GM12891 (cell line): ENCODE results near the gene NATD1.
A peak's percentile ranks its signal among the peaks of the same experiment; 100 is the strongest.

Experiments
- DNase-seq: peaks from one replicate; pipeline ENCODE4 v3.0.0; 2011; ENCODE audit warnings: low spot score; ENCODE audit not compliant: insufficient read length
- FAIRE-seq: peaks from 2 replicates; lab custom pipeline; 2011; peaks lifted over from hg19 to GRCh38; lab: Jason Lieb, UNC
- PAX5 ChIP-seq: IDR thresholded peaks from 2 replicates; pipeline ENCODE4 v1.6.1; 2011; ENCODE audit warnings: low read length, moderate library complexity, mild to moderate bottlenecking; ENCODE audit not compliant: insufficient read depth, severe bottlenecking
- POLR2A ChIP-seq: IDR thresholded peaks from 2 replicates; pipeline ENCODE4 v1.6.1; 2011; ENCODE audit warnings: low read depth, low read length, control low read depth
- POLR2AphosphoS5 ChIP-seq: IDR thresholded peaks from 2 replicates; pipeline ENCODE4 v1.6.1; 2011; ENCODE audit warnings: low read depth, low read length, control low read depth
- POU2F2 ChIP-seq: IDR thresholded peaks from 2 replicates; pipeline ENCODE4 v1.6.1; 2011; ENCODE audit warnings: low read depth, mild to moderate bottlenecking, control low read depth, low read length, moderate library complexity
- SPI1 ChIP-seq: IDR thresholded peaks from 2 replicates; pipeline ENCODE4 v1.6.1; 2011; ENCODE audit warnings: low read depth, low read length, control low read depth
- TAF1 ChIP-seq: IDR thresholded peaks from 2 replicates; pipeline ENCODE4 v1.6.1; 2011; ENCODE audit warnings: low read depth, low read length, control low read depth

The NATD1 gene

GRCh38 chr17:21275579-21276263 is 22.5 kb upstream of the NATD1 start:
- FAIRE-seq (peak; percentile 98), DNase-seq (peak; percentile 98)
- TF ChIP-seq POLR2A (no peak), PAX5 (no peak)

- FAIRE-seq (no peak), DNase-seq (no peak)
- no peak for TF ChIP-seq SPI1
- TF ChIP-seq POU2F2, result no peak
- no peak for TF ChIP-seq POLR2A
- TF ChIP-seq POLR2AphosphoS5, result no peak
Measured at GRCh38 chr17:21275047-21275578, 21.9 kb upstream of the NATD1 start.

- DNase-seq (no peak), FAIRE-seq (no peak)
- TF ChIP-seq POLR2A (no peak), POLR2AphosphoS5 (no peak), SPI1 (no peak), PAX5 (no peak)
Measured at GRCh38 chr17:21272881-21273792, 19.9 kb upstream of the NATD1 start.

GRCh38 chr17:21272250-21272649 is 19.0 kb upstream of the NATD1 start:
- TF ChIP-seq POLR2AphosphoS5, result no peak
- TF ChIP-seq TAF1, result no peak
- TF ChIP-seq POLR2A, result no peak
- TF ChIP-seq SPI1, result no peak
- no peak for TF ChIP-seq POU2F2
- no peak for TF ChIP-seq PAX5
- no peak for DNase-seq
- no peak for FAIRE-seq

- TF ChIP-seq POU2F2, result no peak
- no peak for TF ChIP-seq POLR2AphosphoS5
- no peak for TF ChIP-seq POLR2A
- TF ChIP-seq SPI1, result no peak
- TF ChIP-seq TAF1, result no peak
- no peak for TF ChIP-seq PAX5
- no peak for DNase-seq
- FAIRE-seq, result no peak
Measured at GRCh38 chr17:21271454-21272183, 18.4 kb upstream of the NATD1 start.

GRCh38 chr17:21269394-21269793 is 16.2 kb upstream of the NATD1 start:
- TF ChIP-seq POLR2AphosphoS5 (no peak), TAF1 (no peak), POU2F2 (no peak), SPI1 (no peak), PAX5 (no peak), POLR2A (no peak)
- FAIRE-seq (no peak), DNase-seq (no peak)

- FAIRE-seq (no peak), DNase-seq (no peak)
- TF ChIP-seq POU2F2 (no peak), TAF1 (no peak), POLR2AphosphoS5 (no peak), SPI1 (no peak), POLR2A (no peak), PAX5 (no peak)
Measured at GRCh38 chr17:21268596-21269188, 15.5 kb upstream of the NATD1 start.

- no peak for FAIRE-seq
- no peak for DNase-seq
- TF ChIP-seq SPI1 (no peak), POU2F2 (no peak), POLR2A (no peak), TAF1 (no peak), PAX5 (no peak), POLR2AphosphoS5 (no peak)
Measured at GRCh38 chr17:21263376-21263775, 10.2 kb upstream of the NATD1 start.

GRCh38 chr17:21262259-21262993 is 9.2 kb upstream of the NATD1 start:
- FAIRE-seq, result no peak
- TF ChIP-seq PAX5 (no peak), POU2F2 (no peak), POLR2A (no peak), TAF1 (no peak), POLR2AphosphoS5 (no peak), SPI1 (no peak)

GRCh38 chr17:21258593-21258992 is 5.4 kb upstream of the NATD1 start:
- FAIRE-seq (no peak), DNase-seq (no peak)
- no peak for TF ChIP-seq POU2F2
- no peak for TF ChIP-seq SPI1
- no peak for TF ChIP-seq POLR2AphosphoS5
- TF ChIP-seq POLR2A, result no peak
- TF ChIP-seq TAF1, result no peak
- no peak for TF ChIP-seq PAX5

More at GRCh38 chr17:21262259-21262993, 9.2 kb upstream of the NATD1 start:
- DNase-seq, result no peak
